Colonic mucosa (tissue), 4 donors: ENCODE data around the gene PARP16. TPM values are rescaled to one million over a fixed set of nuclear protein-coding genes. Genes with fewer than 3 reads are reported as not detected.

Experiments used
- DNase-seq: peaks from one replicate; pipeline ENCODE4 v3.0.0-alpha.2; 2020
- H3K27ac ChIP-seq: fragments of 200-600 bp; one replicate; pipeline ENCODE4 v1.8.0; 2021
- H3K27me3 ChIP-seq: fragments of 200-600 bp; one replicate; pipeline ENCODE4 v1.8.0; 2021
- H3K36me3 ChIP-seq: fragments of 200-600 bp; one replicate; pipeline ENCODE4 v1.8.0; 2021
- H3K4me1 ChIP-seq: fragments of 200-600 bp; one replicate; pipeline ENCODE4 v1.8.0; 2021; ENCODE audit warnings: mild to moderate bottlenecking
- H3K4me3 ChIP-seq: fragments of 200-600 bp; one replicate; pipeline ENCODE4 v1.8.0; 2021
- H3K9ac ChIP-seq, 2 donors: one replicate each; pipeline ENCODE4 v1.7.0; 2013; ENCODE audit warnings: control low read depth in 2 of 2, low read depth in 2 of 2, low read length in 2 of 2
- H3K9me3 ChIP-seq: fragments of 200-600 bp; one replicate; pipeline ENCODE4 v1.8.0; 2021
- CTCF ChIP-seq: fragments of 200-600 bp; IDR thresholded peaks from one replicate; pipeline ENCODE4 v1.8.0; 2022; ENCODE audit warnings: antibody characterized with exemption, mild to moderate bottlenecking
- intact Hi-C: fragments of 100-400 bp; cut with DNase I; formaldehyde crosslinking; loops from one replicate; pipeline ENCODE4 v1.14.1; 2022
- total RNA-seq, 2 donors: library from RNA; stranded (reverse); fragmentation: NEBNext Ultra II Directional in 1 of 2; extraction: Animal tissue kit (Norgen Biotek cat#: 25700) in 1 of 2; gene quantifications; one replicate each; pipeline ENCODE4 v1.2.1, GENCODE V29; 2021
- donor health status: healthy.
- donor health status: DM: no; HTN: no; CAD: no.
- donor health status: DM: no; HTN: no; CAD: no.

The PARP16 gene
- total RNA-seq, 2 donors from 2014 or later = 9.5 to 9.9 TPM

GRCh38 chr15:65303687-65304380, 17.2 kb upstream of the PARP16 start:
- Histone ChIP-seq H3K4me1 (peaks cover 4% of the 10 kb centered on the region), H3K9me3 (no peaks in the 10 kb centered on the region), H3K36me3 (no peaks in the 10 kb centered on the region), H3K27ac (peak overlapping the region; percentile 77), H3K4me3 (peak overlapping the region; percentile 42), H3K9ac (peak overlapping the region; percentile 64 to 82), H3K27me3 (no peaks in the 10 kb centered on the region)
- TF ChIP-seq CTCF = no peak
- DNase-seq = peak; percentile 66
- intact Hi-C loops = no loop called here

- Histone ChIP-seq H3K27ac (no peak overlapping the region), H3K4me1 (peaks cover 8% of the 10 kb centered on the region), H3K4me3 (no peak overlapping the region), H3K27me3 (no peaks in the 10 kb centered on the region), H3K9me3 (no peaks in the 10 kb centered on the region), H3K9ac (no peak overlapping the region), H3K36me3 (no peaks in the 10 kb centered on the region)
- intact Hi-C loops = no loop called here
- TF ChIP-seq CTCF = no peak
- DNase-seq = no peak
Measured at GRCh38 chr15:65302061-65302460, 15.4 kb upstream of the PARP16 start.

GRCh38 chr15:65300924-65301441, 14.3 kb upstream of the PARP16 start:
- H3K9ac ChIP-seq = no peak overlapping the region
- TF ChIP-seq CTCF = no peak
- H3K27me3 ChIP-seq = no peaks in the 10 kb centered on the region
- no peak overlapping the region for H3K4me3 ChIP-seq
- DNase-seq = no peak
- H3K36me3 ChIP-seq = no peaks in the 10 kb centered on the region
- no peak overlapping the region for H3K27ac ChIP-seq
- no peaks in the 10 kb centered on the region for H3K9me3 ChIP-seq
- H3K4me1 ChIP-seq = peaks cover 8% of the 10 kb centered on the region
- intact Hi-C loops = loop anchor here (2.0 kb wide), 1 partner anchor 112 kb away; no protein-coding TSS in a partner anchor

GRCh38 chr15:65298731-65299130, 12.0 kb upstream of the PARP16 start:
- no peaks in the 10 kb centered on the region for H3K36me3 ChIP-seq
- H3K27me3 ChIP-seq = no peaks in the 10 kb centered on the region
- no peak overlapping the region for H3K27ac ChIP-seq
- H3K9me3 ChIP-seq = no peaks in the 10 kb centered on the region
- peaks cover 8% of the 10 kb centered on the region for H3K4me1 ChIP-seq
- H3K4me3 ChIP-seq = no peak overlapping the region
- no peak overlapping the region for H3K9ac ChIP-seq
- no peak for TF ChIP-seq CTCF
- intact Hi-C loops = no loop called here
- DNase-seq = no peak

GRCh38 chr15:65292938-65293518, 6.3 kb upstream of the PARP16 start:
- Histone ChIP-seq H3K4me3 (no peak overlapping the region), H3K9ac (no peak overlapping the region), H3K27ac (no peak overlapping the region), H3K27me3 (no peaks in the 10 kb centered on the region), H3K9me3 (no peaks in the 10 kb centered on the region), H3K4me1 (peaks cover 4% of the 10 kb centered on the region), H3K36me3 (no peaks in the 10 kb centered on the region)
- TF ChIP-seq CTCF = no peak
- intact Hi-C loops = no loop called here
- DNase-seq = no peak
